GM21447 (cell line): ENCODE data around the gene TNFSF12.

Source experiments
- ATAC-seq: cut with Tn5 transposase; IDR thresholded peaks from one replicate; pipeline ENCODE4 v1.9.1; 2021; ENCODE audit not compliant: unreplicated experiment

TNFSF12 gene

GRCh38 chr17:7563115-7563869, 14.4 kb downstream of the TNFSF12 start:
- ATAC-seq = no peak

DNA sequence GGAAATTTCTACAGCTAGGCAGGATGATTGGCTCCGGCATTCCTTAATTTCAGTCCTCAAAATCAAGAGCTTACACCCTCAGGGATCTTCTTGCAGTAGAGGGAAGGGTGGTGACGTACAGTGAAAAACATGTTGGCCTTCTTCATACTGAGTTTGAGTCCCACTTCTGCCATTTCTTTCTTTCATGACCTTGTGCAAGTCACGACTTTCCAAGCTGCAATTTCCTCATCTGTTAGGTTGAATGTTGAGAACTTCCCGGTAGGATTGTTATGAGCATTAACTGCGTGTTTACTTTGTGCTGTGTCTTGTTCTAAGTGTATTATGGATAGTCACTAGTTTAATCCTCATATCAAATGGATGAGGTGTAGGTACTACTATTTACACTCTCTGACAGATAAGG, 20.7 kb downstream of the TNFSF12 start:
- no peak for ATAC-seq

GRCh38 chr17:7570351-7570750, 21.5 kb downstream of the TNFSF12 start:
- no peak for ATAC-seq

- ATAC-seq = no peak
These were observed 23.4 kb downstream of the TNFSF12 start for GRCh38 chr17:7572338-7572587.

DNA sequence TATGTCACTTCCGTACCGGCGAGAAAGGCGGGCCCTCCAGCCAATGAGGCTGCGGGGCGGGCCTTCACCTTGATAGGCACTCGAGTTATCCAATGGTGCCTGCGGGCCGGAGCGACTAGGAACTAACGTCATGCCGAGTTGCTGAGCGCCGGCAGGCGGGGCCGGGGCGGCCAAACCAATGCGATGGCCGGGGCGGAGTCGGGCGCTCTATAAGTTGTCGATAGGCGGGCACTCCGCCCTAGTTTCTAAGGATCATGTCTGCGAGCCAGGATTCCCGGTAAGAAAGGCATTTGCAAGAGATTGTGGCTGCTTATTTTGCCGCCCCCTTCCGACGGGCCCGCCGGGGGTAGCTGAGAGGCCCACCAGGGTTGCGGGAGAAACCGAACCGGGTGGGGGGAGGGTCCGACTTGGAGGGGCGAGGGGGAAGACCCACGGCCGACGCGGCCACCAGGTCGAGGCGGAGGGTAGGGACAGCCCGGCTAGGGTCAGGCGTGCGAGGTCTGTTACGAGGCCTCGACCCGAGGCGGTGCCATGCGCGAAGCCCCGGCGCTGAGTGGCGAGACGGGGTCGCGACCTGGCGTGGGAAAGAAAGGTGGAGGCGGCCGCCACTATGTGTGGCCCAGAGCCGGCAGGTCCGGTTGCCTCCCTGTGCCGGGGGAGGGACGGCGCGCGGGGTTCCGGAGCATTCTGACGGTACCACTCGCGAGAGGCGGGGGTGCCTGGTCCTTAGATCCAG, 23.9 kb downstream of the TNFSF12 start:
- ATAC-seq = peak; percentile 85

- ATAC-seq = no peak
These were observed 24.6 kb downstream of the TNFSF12 start for GRCh38 chr17:7573324-7574080.

GRCh38 chr17:7574176-7574953, 25.5 kb downstream of the TNFSF12 start:
- ATAC-seq = no peak

- ATAC-seq = no peak
These were observed 26.6 kb downstream of the TNFSF12 start for GRCh38 chr17:7575481-7575883.

GRCh38 chr17:7575959-7576358, 27.1 kb downstream of the TNFSF12 start:
- ATAC-seq = no peak

DNA sequence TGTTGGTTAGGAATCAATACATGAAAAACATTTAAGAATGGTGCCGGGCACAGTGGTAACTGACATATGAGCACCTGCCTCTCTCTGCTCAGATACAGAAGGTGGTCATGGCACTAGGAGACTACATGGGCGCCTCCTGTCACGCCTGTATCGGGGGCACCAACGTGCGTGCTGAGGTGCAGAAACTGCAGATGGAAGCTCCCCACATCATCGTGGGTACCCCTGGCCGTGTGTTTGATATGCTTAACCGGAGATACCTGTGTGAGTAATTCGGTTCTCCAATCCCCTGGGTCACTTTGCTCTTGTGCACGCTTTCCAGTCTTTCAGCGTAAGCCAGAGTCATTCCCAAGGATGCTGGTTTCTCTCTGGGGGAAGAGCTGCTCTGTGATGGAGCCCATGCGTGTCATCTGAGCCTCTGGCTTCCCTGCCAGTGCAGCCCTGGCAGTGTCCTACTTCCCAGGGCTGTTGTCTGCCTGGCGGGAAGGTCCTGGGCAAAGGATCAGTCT, 27.6 kb downstream of the TNFSF12 start:
- ATAC-seq = no peak

- ATAC-seq = no peak
These were observed 28.7 kb downstream of the TNFSF12 start for GRCh38 chr17:7577327-7578199.

GRCh38 chr17:7579001-7579833, 30.4 kb downstream of the TNFSF12 start, which contains the start of gene CD68:
Gene CD68 (plus strand): TSS chr17:7579638. CDS start chr17:7579678, 40 bp downstream.
- ATAC-seq = peak; percentile 46

GRCh38 chr17:7579834-7580603, 31.2 kb downstream of the TNFSF12 start:
- no peak for ATAC-seq

DNA sequence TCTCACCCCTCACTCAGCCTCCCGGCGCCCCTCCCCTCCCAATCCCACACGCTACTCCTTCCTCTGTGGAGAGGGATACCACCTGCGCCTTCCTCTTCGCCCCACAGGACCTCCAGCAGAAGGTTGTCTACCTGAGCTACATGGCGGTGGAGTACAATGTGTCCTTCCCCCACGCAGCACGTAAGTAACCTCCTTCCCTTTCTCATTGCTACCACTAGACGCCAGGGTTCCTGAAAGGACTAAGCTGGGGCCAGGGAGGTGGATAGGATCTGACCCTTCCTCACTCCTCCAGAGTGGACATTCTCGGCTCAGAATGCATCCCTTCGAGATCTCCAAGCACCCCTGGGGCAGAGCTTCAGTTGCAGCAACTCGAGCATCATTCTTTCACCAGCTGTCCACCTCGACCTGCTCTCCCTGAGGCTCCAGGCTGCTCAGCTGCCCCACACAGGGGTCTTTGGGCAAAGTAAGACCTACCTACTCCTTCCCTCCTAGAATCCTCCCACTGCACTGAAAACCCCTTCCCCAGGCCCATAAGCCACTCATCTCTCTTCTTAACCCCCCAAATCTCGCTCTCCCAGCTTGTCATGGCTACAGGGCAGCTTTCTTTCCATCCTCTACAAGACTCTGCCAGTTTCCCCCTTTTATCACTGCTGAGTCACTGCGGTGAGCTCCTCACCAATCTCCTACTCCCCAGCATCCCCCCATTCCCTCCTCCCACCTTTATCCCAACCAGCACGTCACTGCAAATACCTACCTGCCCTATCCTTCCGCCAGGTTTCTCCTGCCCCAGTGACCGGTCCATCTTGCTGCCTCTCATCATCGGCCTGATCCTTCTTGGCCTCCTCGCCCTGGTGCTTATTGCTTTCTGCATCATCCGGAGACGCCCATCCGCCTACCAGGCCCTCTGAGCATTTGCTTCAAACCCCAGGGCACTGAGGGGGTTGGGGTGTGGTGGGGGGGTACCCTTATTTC, 32.0 kb downstream of the TNFSF12 start:
- ATAC-seq = no peak

DNA sequence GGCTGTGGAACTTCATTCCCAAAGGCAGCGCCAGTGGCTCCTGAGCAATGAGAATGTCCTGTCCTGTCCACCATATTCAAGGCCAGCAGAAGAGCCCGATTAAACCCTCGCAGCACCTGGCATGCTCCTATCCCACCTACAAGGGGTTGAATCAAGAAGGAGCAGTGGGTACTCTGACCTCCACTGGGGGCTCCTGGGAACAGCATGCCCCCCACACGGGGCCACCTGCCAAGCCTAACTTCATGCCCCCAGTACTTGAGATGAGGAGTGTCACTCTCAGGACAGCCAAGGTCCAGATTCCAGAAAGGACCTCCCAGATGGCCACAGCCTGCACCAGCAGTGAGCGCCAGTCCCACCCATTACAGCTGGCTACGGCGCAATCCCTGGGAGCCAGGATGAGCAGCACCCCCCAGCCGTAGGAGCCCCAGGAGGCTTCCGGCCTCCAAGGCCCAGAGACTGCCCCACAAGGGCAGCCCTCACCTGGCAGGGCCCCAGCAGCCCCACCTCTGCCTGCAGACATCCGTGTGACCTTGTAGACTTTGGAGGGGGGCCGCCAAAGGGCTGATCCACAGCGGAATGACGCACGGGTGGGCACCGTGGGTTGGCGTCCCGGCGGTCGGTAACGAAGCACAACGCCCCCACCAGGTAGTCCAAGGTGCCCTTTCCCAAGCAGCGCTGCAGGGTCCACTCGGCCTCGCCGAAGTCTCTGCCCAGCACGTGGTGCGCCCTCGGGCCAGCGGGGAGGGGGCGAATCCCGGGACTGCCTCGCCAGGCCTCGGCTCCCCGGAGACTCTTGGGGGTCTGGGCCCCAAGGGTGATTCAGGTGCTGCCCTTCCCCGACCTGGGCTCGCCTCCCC, 33.8 kb downstream of the TNFSF12 start:
- ATAC-seq = no peak
